Loucy (cell line): Measurements from ENCODE around the gene HIRIP3.

ENCODE experiments used
- H2AFZ ChIP-seq: fragments of 200-600 bp; sonication (generic); 2 replicates; pipeline ENCODE4 v1.6.0; 2016; ENCODE audit warnings: antibody characterized with exemption, mild to moderate bottlenecking, low read length, moderate library complexity
- H3F3A ChIP-seq: fragments of 200-600 bp; 2 replicates; pipeline ENCODE4 v1.6.0; 2016; ENCODE audit warnings: antibody characterized with exemption, low read depth, mild to moderate bottlenecking
- H3K27me3 ChIP-seq: fragments of 200-600 bp; sonication (generic); 2 replicates; pipeline ENCODE4 v1.6.1; 2014; ENCODE audit warnings: low read length, mild to moderate bottlenecking; ENCODE audit not compliant: insufficient read depth, poor library complexity, severe bottlenecking
- H3K36me3 ChIP-seq: fragments of 200-600 bp; sonication (generic); 2 replicates; pipeline ENCODE4 v1.6.1; 2016; ENCODE audit warnings: low read length; ENCODE audit not compliant: insufficient read depth
- H3K4me1 ChIP-seq: fragments of 200-600 bp; sonication (generic); 2 replicates; pipeline ENCODE4 v1.5.1; 2014; ENCODE audit warnings: low read length, mild to moderate bottlenecking; ENCODE audit not compliant: insufficient read depth, poor library complexity, severe bottlenecking
- H3K4me2 ChIP-seq: fragments of 200-600 bp; sonication (generic); 2 replicates; pipeline ENCODE4 v1.6.0; 2014; ENCODE audit warnings: antibody characterized with exemption, low read length, low read depth, mild to moderate bottlenecking; ENCODE audit not compliant: poor library complexity, severe bottlenecking
- H3K4me3 ChIP-seq: fragments of 200-600 bp; sonication (generic); 2 replicates; pipeline ENCODE4 v1.5.1; 2014; ENCODE audit warnings: low read length, mild to moderate bottlenecking, mixed read lengths; ENCODE audit not compliant: poor library complexity, severe bottlenecking
- H3K79me2 ChIP-seq: fragments of 200-600 bp; sonication (generic); 2 replicates; pipeline ENCODE4 v1.6.1; 2014; ENCODE audit warnings: low read length; ENCODE audit not compliant: insufficient read depth
- H3K9ac ChIP-seq: fragments of 200-600 bp; sonication (generic); 2 replicates; pipeline ENCODE4 v1.6.0; 2014; ENCODE audit warnings: mild to moderate bottlenecking, low read depth, low read length, moderate library complexity; ENCODE audit not compliant: poor library complexity, severe bottlenecking
- H3K9me2 ChIP-seq: fragments of 200-600 bp; sonication (generic); replicated peaks from 2 replicates; pipeline ENCODE4 v1.6.1; 2016; ENCODE audit warnings: low read depth, low read length, mixed read lengths
- H3K9me3 ChIP-seq: fragments of 200-600 bp; sonication (generic); 2 replicates; pipeline ENCODE4 v1.6.1; 2014; ENCODE audit warnings: mild to moderate bottlenecking, antibody characterized with exemption, low read length, low read depth; ENCODE audit not compliant: insufficient read depth
- H4K20me1 ChIP-seq: fragments of 200-600 bp; sonication (generic); 2 replicates; pipeline ENCODE4 v1.6.0; 2014; ENCODE audit warnings: antibody characterized with exemption, low read length, mild to moderate bottlenecking; ENCODE audit not compliant: insufficient read depth, poor library complexity, severe bottlenecking
- CTCF ChIP-seq: fragments of 200-600 bp; sonication (generic); conservative IDR thresholded peaks from 2 replicates; pipeline ENCODE4 v1.5.1; 2014; ENCODE audit warnings: mild to moderate bottlenecking, antibody characterized with exemption, low read length
- EZH2phosphoT487 ChIP-seq: fragments of 200-600 bp; IDR thresholded peaks from 2 replicates; pipeline ENCODE4 v1.6.1; 2018; ENCODE audit warnings: antibody characterized with exemption, mild to moderate bottlenecking, moderate library complexity, borderline replicate concordance

The HIRIP3 gene

GRCh38 chr16:29986231-29986630 lies 9.2 kb downstream of the HIRIP3 start:
- 0 out of 2 replicates have a peak, but pooled peaks cover 3% of the 10 kb centered on the region for H3F3A ChIP-seq
- no peak overlapping the region for H3K9ac ChIP-seq
- H3K9me3 ChIP-seq = no peaks in the 10 kb centered on the region
- H3K36me3 ChIP-seq = peaks cover 92% of the 10 kb centered on the region
- H4K20me1 ChIP-seq = no peaks in the 10 kb centered on the region
- H3K9me2 ChIP-seq = no peaks in the 10 kb centered on the region
- H3K4me1 ChIP-seq = no peaks in the 10 kb centered on the region
- TF ChIP-seq CTCF = no peak
- no peak for TF ChIP-seq EZH2phosphoT487
- no peaks in the 10 kb centered on the region for H3K27me3 ChIP-seq
- H2AFZ ChIP-seq = no peak overlapping the region
- H3K4me3 ChIP-seq = no peak overlapping the region
- H3K4me2 ChIP-seq = no peak overlapping the region
- H3K79me2 ChIP-seq = no peaks in the 10 kb centered on the region

- TF ChIP-seq EZH2phosphoT487 (no peak), CTCF (no peak)
- Histone ChIP-seq H3K36me3 (peaks cover 92% of the 10 kb centered on the region), H2AFZ (no peak overlapping the region), H3K4me1 (no peaks in the 10 kb centered on the region), H3K9ac (no peak overlapping the region), H4K20me1 (no peaks in the 10 kb centered on the region), H3F3A (0 out of 2 replicates have a peak, but pooled peaks cover 3% of the 10 kb centered on the region), H3K27me3 (no peaks in the 10 kb centered on the region), H3K9me3 (no peaks in the 10 kb centered on the region), H3K4me3 (no peak overlapping the region), H3K4me2 (no peak overlapping the region), H3K79me2 (no peaks in the 10 kb centered on the region), H3K9me2 (no peaks in the 10 kb centered on the region)
These were observed 10.1 kb downstream of the HIRIP3 start for GRCh38 chr16:29985271-29985811.

- Histone ChIP-seq H3K9me3 (no peaks in the 10 kb centered on the region), H3K4me2 (no peak overlapping the region), H3K4me3 (no peak overlapping the region), H3K79me2 (no peaks in the 10 kb centered on the region), H3K9me2 (no peaks in the 10 kb centered on the region), H3K36me3 (peaks cover 92% of the 10 kb centered on the region), H4K20me1 (no peaks in the 10 kb centered on the region), H2AFZ (no peak overlapping the region), H3K4me1 (no peaks in the 10 kb centered on the region), H3K9ac (no peak overlapping the region), H3K27me3 (no peaks in the 10 kb centered on the region), H3F3A (0 out of 2 replicates have a peak, but pooled peaks cover under 1% of the 10 kb centered on the region)
- TF ChIP-seq EZH2phosphoT487 (no peak), CTCF (no peak)
These were observed 10.7 kb downstream of the HIRIP3 start for GRCh38 chr16:29984764-29985147.
